HCT116 (cell line): ENCODE measurements around the gene SKAP1. TPM values are rescaled to one million over a fixed set of nuclear protein-coding genes. Genes with fewer than 3 reads are reported as not detected.

Source experiments
- ATAC-seq: fragments of 200-7000 bp; cut with Tn5 transposase; 2 replicates; pipeline ENCODE4 v1.9.1; 2020; ENCODE audit warnings: mild to moderate bottlenecking, moderate library complexity
- BruUV-seq: library from RNA; stranded (reverse); fragments of 400-500 nt; replicated peaks from 2 replicates; lab custom pipeline; 2021; lab: Mats Ljungman, UMichigan
- CTCF ChIA-PET: fragments of 300-600 bp; sonication (Branson Sonifier 250); formaldehyde crosslinking; loops from one replicate; lab custom pipeline; 2021; ENCODE audit warnings: antibody characterized with exemption; lab: Charles Lee
- POLR2A ChIA-PET: fragments of 300-600, 350-600 bp; sonication (Branson Sonifier 250); formaldehyde crosslinking; loops from one replicate; lab custom pipeline; 2021; ENCODE audit warnings: antibody characterized with exemption; lab: Charles Lee
- RAD21 ChIA-PET, 2 experiments: fragments of 300-600 bp; sonication (Branson Sonifier 250); formaldehyde crosslinking; loops; one replicate each; lab custom pipeline; 2023; ENCODE audit warnings: low total read pairs in 2 of 2; ENCODE audit not compliant: uncharacterized antibody in 2 of 2, unreplicated experiment in 2 of 2, low non-redundant PET in 1 of 2; lab: Charles Lee
- DNase-seq: peaks from one replicate; pipeline ENCODE4 v3.0.0-alpha.2; 2010; ENCODE audit warnings: low read depth, low spot score
- H2AFZ ChIP-seq: fragments of 200-600 bp; shearing (Covaris generic), sonication (generic); 2 replicates; pipeline ENCODE4 v1.6.1; 2017; ENCODE audit warnings: low read depth, mixed run types, mixed read lengths, antibody characterized with exemption, low read length; ENCODE audit not compliant: poor library complexity, severe bottlenecking
- H3K27ac ChIP-seq: 2 replicates; pipeline ENCODE4 v1.5.1; 2012; ENCODE audit warnings: low read depth, low read length
- H3K27me3 ChIP-seq: fragments of 200-600 bp; sonication (generic); 2 replicates; pipeline ENCODE4 v1.6.1; 2016; ENCODE audit warnings: mixed run types, low read length, mixed read lengths; ENCODE audit not compliant: insufficient read depth
- H3K36me3 ChIP-seq, 2 experiments: fragments of 200-500 bp in 1 of 2; fragments of 200-600 bp in 1 of 2; sonication (Bioruptor generic) in 1 of 2; sonication (generic) in 1 of 2; 2 replicates each; pipeline versions ENCODE4 v1.5.1 to v1.6.1; 2014 to 2016; ENCODE audit warnings: low read length in 2 of 2, inconsistent platforms in 1 of 2, mixed read lengths in 1 of 2, mixed run types in 1 of 2; ENCODE audit not compliant: insufficient read depth in 2 of 2, control insufficient read depth in 1 of 2
- H3K4me1 ChIP-seq, 2 experiments: fragments of 200-600 bp in 1 of 2; sonication (generic) in 1 of 2; 2 replicates each; pipeline versions ENCODE4 v1.5.1 to v1.6.1; 2012 to 2017; ENCODE audit warnings: low read length in 2 of 2, inconsistent platforms in 1 of 2, mild to moderate bottlenecking in 1 of 2, mixed read lengths in 1 of 2, mixed run types in 1 of 2, moderate library complexity in 1 of 2; ENCODE audit not compliant: insufficient read depth in 2 of 2, control insufficient read depth in 1 of 2
- H3K4me2 ChIP-seq: fragments of 200-600 bp; sonication (generic); 2 replicates; pipeline ENCODE4 v1.6.1; 2017; ENCODE audit warnings: mixed run types, low read length, mixed read lengths
- H3K4me3 ChIP-seq, 2 experiments: fragments of 200-600 bp in 1 of 2; sonication (generic) in 1 of 2; replicated peaks in 1 of 2; 2 replicates each; pipeline ENCODE4 v1.5.1; 2011 to 2016; ENCODE audit warnings: low read length in 2 of 2, control low read depth in 1 of 2, low read depth in 1 of 2, mild to moderate bottlenecking in 1 of 2, mixed read lengths in 1 of 2, mixed run types in 1 of 2
- H3K79me2 ChIP-seq: fragments of 200-600 bp; sonication (generic); 2 replicates; pipeline ENCODE4 v1.6.1; 2017; ENCODE audit warnings: mild to moderate bottlenecking, mixed run types, low read length, moderate library complexity, mixed read lengths; ENCODE audit not compliant: insufficient read depth
- H3K9ac ChIP-seq: fragments of 200-600 bp; sonication (generic); 2 replicates; pipeline ENCODE4 v1.6.1; 2016; ENCODE audit warnings: low read length, mixed read lengths
- H3K9me2 ChIP-seq: fragments of 200-600 bp; sonication (generic), shearing (Covaris generic); 2 replicates; pipeline ENCODE4 v1.6.1; 2017; ENCODE audit warnings: mixed run types, mild to moderate bottlenecking, moderate library complexity; ENCODE audit not compliant: insufficient read depth
- H3K9me3 ChIP-seq, 2 experiments: fragments of 200-500 bp in 1 of 2; fragments of 200-600 bp in 1 of 2; sonication (Bioruptor generic) in 1 of 2; sonication (generic) in 1 of 2; 2 replicates each; pipeline ENCODE4 v1.6.1; 2014 to 2017; ENCODE audit warnings: low read length in 2 of 2, mixed read lengths in 2 of 2, inconsistent platforms in 1 of 2, low read depth in 1 of 2, mild to moderate bottlenecking in 1 of 2, mixed run types in 1 of 2, moderate library complexity in 1 of 2; ENCODE audit not compliant: control insufficient read depth in 1 of 2, insufficient read depth in 1 of 2
- H4K20me1 ChIP-seq: fragments of 200-600 bp; sonication (generic), shearing (Covaris generic); 2 replicates; pipeline ENCODE4 v1.6.1; 2017; ENCODE audit warnings: mixed run types, mild to moderate bottlenecking, moderate library complexity; ENCODE audit not compliant: insufficient read depth
- CBX3 ChIP-seq: IDR thresholded peaks from 2 replicates; pipeline ENCODE4 v1.6.1; 2012; ENCODE audit warnings: low read depth
- CEBPB ChIP-seq: IDR thresholded peaks from 2 replicates; pipeline ENCODE4 v1.6.1; 2012; ENCODE audit warnings: low read depth
- EZH2phosphoT487 ChIP-seq: fragments of 200-600 bp; IDR thresholded peaks from 2 replicates; pipeline ENCODE4 v1.6.1; 2018; ENCODE audit warnings: antibody characterized with exemption, borderline replicate concordance
- FOSL1 ChIP-seq: IDR thresholded peaks from 2 replicates; pipeline ENCODE4 v1.6.1; 2012; ENCODE audit warnings: low read depth
- POLR2A ChIP-seq: IDR thresholded peaks from 2 replicates; pipeline ENCODE4 v1.7.0; 2011; ENCODE audit warnings: borderline replicate concordance; ENCODE audit not compliant: insufficient read depth, insufficient read length; ENCODE audit errors: extremely low read depth
- SIN3A ChIP-seq: IDR thresholded peaks from 2 replicates; pipeline ENCODE4 v1.6.1; 2012; ENCODE audit warnings: low read depth
- TCF7L2 ChIP-seq: IDR thresholded peaks from 2 replicates; pipeline ENCODE4 v1.7.0; 2011; ENCODE audit warnings: borderline replicate concordance, inconsistent platforms; ENCODE audit not compliant: insufficient read depth, insufficient read length; ENCODE audit errors: extremely low read depth
- ZFX ChIP-seq: fragments of 450-650 bp; IDR thresholded peaks from 2 replicates; pipeline ENCODE4 v1.6.1; 2017
- intact Hi-C: fragments of 100-400 bp; cut with micrococcal nuclease; formaldehyde crosslinking; loops from 2 replicates; pipeline ENCODE4 v1.10.0; 2022
- total RNA-seq: library from RNA; stranded (reverse); gene quantifications from one replicate; pipeline ENCODE4 v1.2.1, GENCODE V29; 2021; ENCODE audit not compliant: unreplicated experiment
- TF ChIP-seq, protein P1 (sequence below): IDR thresholded peaks from 2 replicates; pipeline ENCODE4 v1.6.1; 2011; ENCODE audit warnings: mild to moderate bottlenecking, low read length, moderate library complexity; ENCODE audit not compliant: insufficient replicate concordance; ENCODE audit errors: extremely low read depth
- TF ChIP-seq, protein P2 (sequence below): IDR thresholded peaks from 2 replicates; pipeline ENCODE4 v1.6.1; 2012

The SKAP1 gene
- total RNA-seq, 1 experiment from 2014 or later, result 12.4 TPM

DNA sequence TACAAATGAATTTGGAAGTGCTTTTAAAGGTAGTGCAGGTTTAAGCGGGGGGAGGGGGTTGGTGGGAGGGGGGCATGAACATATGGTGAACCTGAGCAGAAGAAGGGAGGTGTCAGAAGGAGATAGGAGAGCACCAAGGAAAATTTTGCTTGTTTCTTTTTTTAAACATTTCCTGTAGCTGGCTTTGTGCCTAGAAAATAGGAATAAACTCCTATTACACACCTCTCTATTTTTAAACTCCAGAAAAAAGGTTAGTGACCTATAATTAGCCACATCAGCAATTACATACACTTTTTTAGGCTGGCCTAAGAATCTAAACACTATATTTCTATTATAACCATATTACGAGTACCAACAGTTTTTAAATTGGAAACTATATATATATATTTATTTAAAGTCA is 159.1 kb downstream of the SKAP1 start:
- CTCF ChIA-PET, result interaction anchor here (16.8 kb wide), 1 partner anchor 9 kb away, joined by 152 read pairs; no protein-coding TSS in a partner anchor

DNA sequence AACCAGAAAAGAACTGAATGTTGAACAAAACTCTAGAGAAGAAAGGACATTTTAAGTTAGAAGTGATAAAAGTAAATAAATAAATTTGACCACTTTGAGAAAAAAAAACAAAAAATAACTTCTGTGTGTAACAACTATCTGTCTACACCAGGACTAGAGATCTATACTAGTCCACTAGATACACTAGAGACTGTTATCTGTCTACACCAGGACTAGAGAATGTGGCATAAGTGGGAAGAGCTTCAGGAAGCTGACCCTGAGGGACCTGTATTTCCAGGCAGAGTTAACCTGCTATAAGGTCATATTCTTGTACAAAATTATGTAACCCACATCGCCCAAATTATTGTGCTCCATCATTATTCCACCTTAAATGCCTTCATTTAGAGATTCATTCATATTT is 160.8 kb downstream of the SKAP1 start:
- Histone ChIP-seq H3K9me2 (no peaks in the 10 kb centered on the region), H3K9ac (no peak overlapping the region), H3K4me3 (no peak overlapping the region), H3K27ac (no peak overlapping the region), H3K4me2 (no peak overlapping the region), H3K36me3 (no peaks in the 10 kb centered on the region), H3K4me1 (peaks cover 24 to 35% of the 10 kb centered on the region in 2 experiments), H2AFZ (no peak overlapping the region), H3K9me3 (no peaks in the 10 kb centered on the region), H3K79me2 (no peaks in the 10 kb centered on the region), H3K27me3 (no peaks in the 10 kb centered on the region), H4K20me1 (no peaks in the 10 kb centered on the region)
- no TSS peak for BruUV-seq
- ChIA-PET POLR2A (no interaction called here), RAD21 (no interaction called here), CTCF (interaction anchor here (0.9 to 16.8 kb wide), 3 partner anchors 7 to 54 kb away, joined by 3 to 152 read pairs (median 6); no protein-coding TSS in a partner anchor)
- DNase-seq (no peak), ATAC-seq (no peak)
- no peak for TF ChIP-seq SIN3A
- TF ChIP-seq, protein P1, sequence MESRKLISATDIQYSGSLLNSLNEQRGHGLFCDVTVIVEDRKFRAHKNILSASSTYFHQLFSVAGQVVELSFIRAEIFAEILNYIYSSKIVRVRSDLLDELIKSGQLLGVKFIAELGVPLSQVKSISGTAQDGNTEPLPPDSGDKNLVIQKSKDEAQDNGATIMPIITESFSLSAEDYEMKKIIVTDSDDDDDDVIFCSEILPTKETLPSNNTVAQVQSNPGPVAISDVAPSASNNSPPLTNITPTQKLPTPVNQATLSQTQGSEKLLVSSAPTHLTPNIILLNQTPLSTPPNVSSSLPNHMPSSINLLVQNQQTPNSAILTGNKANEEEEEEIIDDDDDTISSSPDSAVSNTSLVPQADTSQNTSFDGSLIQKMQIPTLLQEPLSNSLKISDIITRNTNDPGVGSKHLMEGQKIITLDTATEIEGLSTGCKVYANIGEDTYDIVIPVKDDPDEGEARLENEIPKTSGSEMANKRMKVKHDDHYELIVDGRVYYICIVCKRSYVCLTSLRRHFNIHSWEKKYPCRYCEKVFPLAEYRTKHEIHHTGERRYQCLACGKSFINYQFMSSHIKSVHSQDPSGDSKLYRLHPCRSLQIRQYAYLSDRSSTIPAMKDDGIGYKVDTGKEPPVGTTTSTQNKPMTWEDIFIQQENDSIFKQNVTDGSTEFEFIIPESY, result no peak
- TF ChIP-seq CBX3, result no peak
- intact Hi-C loops, result no loop called here

More for the DNA sequence above, 159.1 kb downstream of the SKAP1 start:
- no peaks in the 10 kb centered on the region for H3K79me2 ChIP-seq
- ChIA-PET RAD21 (no interaction called here), POLR2A (no interaction called here)
- TF ChIP-seq FOSL1 (no peak), EZH2phosphoT487 (no peak), POLR2A (no peak), TCF7L2 (no peak), CEBPB (no peak), CBX3 (no peak), ZFX (no peak)
- TF ChIP-seq, protein P2, sequence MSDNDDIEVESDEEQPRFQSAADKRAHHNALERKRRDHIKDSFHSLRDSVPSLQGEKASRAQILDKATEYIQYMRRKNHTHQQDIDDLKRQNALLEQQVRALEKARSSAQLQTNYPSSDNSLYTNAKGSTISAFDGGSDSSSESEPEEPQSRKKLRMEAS, result no peak
- TF ChIP-seq, protein P1, result no peak
- DNase-seq (no peak), ATAC-seq (no peak)
- H4K20me1 ChIP-seq, result no peaks in the 10 kb centered on the region
- peaks cover 12 to 18% of the 10 kb centered on the region in 2 experiments for H3K4me1 ChIP-seq
- H3K36me3 ChIP-seq, result no peaks in the 10 kb centered on the region
- no peak overlapping the region for H3K9ac ChIP-seq
- intact Hi-C loops, result no loop called here
- no peak overlapping the region for H3K4me3 ChIP-seq
- no peak overlapping the region for H3K27ac ChIP-seq
- peak overlapping the region; percentile 22; the same call in 1 of the 2 replicates for H3K4me2 ChIP-seq
- peak overlapping the region; percentile 27 for H2AFZ ChIP-seq
- no peaks in the 10 kb centered on the region for H3K9me2 ChIP-seq
- no TSS peak for BruUV-seq
- H3K27me3 ChIP-seq, result no peaks in the 10 kb centered on the region
- no peaks in the 10 kb centered on the region for H3K9me3 ChIP-seq
